A673 (cell line): Measurements from ENCODE around the gene TMEM163. TPM values are rescaled to one million over a fixed set of nuclear protein-coding genes. Genes with fewer than 3 reads are reported as not detected.

Source experiments
- BruUV-seq: library from RNA; stranded (reverse); fragments of 400-500 nt; replicated peaks from 2 replicates; lab custom pipeline; 2021; lab: Mats Ljungman, UMichigan
- CTCF ChIA-PET: fragments of 300-600 bp; sonication (Branson Sonifier 250); formaldehyde crosslinking; loops from one replicate; lab custom pipeline; 2022; ENCODE audit warnings: antibody characterized with exemption; lab: Charles Lee
- POLR2A ChIA-PET: fragments of 300-600 bp; sonication (Branson Sonifier 250); formaldehyde crosslinking; loops from one replicate; lab custom pipeline; 2022; ENCODE audit warnings: antibody characterized with exemption; ENCODE audit not compliant: low non-redundant PET; lab: Charles Lee
- DNase-seq: peaks from one replicate; pipeline ENCODE4 v3.0.0-alpha.2; 2015; ENCODE audit warnings: low spot score
- H3K27ac ChIP-seq: fragments of 200-600 bp; sonication (generic); 2 replicates; pipeline ENCODE4 v1.5.1; 2016; ENCODE audit warnings: mixed run types, low read depth, mild to moderate bottlenecking, mixed read lengths, antibody characterized with exemption, low read length; ENCODE audit not compliant: poor library complexity, severe bottlenecking
- H3K27me3 ChIP-seq: fragments of 200-600 bp; sonication (generic); replicated peaks from 2 replicates; pipeline ENCODE4 v1.6.1; 2017; ENCODE audit warnings: mixed run types, low read depth, mild to moderate bottlenecking, mixed read lengths, antibody characterized with exemption, low read length; ENCODE audit not compliant: insufficient read depth, poor library complexity
- H3K36me3 ChIP-seq: fragments of 200-600 bp; sonication (generic); 2 replicates; pipeline ENCODE4 v1.6.1; 2016; ENCODE audit warnings: mixed run types, mild to moderate bottlenecking, mixed read lengths, antibody characterized with exemption, low read length; ENCODE audit not compliant: insufficient read depth, poor library complexity, severe bottlenecking
- H3K4me1 ChIP-seq: fragments of 200-600 bp; sonication (generic); 2 replicates; pipeline ENCODE4 v1.6.1; 2017; ENCODE audit warnings: mixed run types, mild to moderate bottlenecking, mixed read lengths, antibody characterized with exemption, low read length; ENCODE audit not compliant: insufficient read depth, poor library complexity, severe bottlenecking
- H3K4me3 ChIP-seq: fragments of 200-600 bp; sonication (generic); 2 replicates; pipeline ENCODE4 v1.5.1; 2016; ENCODE audit warnings: low read depth, mixed run types, mild to moderate bottlenecking, mixed read lengths, low read length; ENCODE audit not compliant: poor library complexity, severe bottlenecking
- H3K9me3 ChIP-seq: fragments of 200-600 bp; sonication (generic); 2 replicates; pipeline ENCODE4 v1.6.1; 2016; ENCODE audit warnings: mixed run types, low read depth, mild to moderate bottlenecking, mixed read lengths, antibody characterized with exemption, low read length; ENCODE audit not compliant: poor library complexity, severe bottlenecking
- EZH2 ChIP-seq: fragments of 200-600 bp; sonication (generic); IDR thresholded peaks from 2 replicates; pipeline ENCODE4 v1.6.1; 2017; ENCODE audit warnings: borderline replicate concordance, low read depth, mild to moderate bottlenecking, mixed read lengths, antibody characterized with exemption, low read length; ENCODE audit not compliant: poor library complexity, severe bottlenecking
- intact Hi-C: fragments of 100-400 bp; cut with micrococcal nuclease; formaldehyde crosslinking; loops from one replicate; pipeline ENCODE4 v1.10.0; 2022; ENCODE audit not compliant: unreplicated experiment
- total RNA-seq: library from RNA; stranded (reverse); gene quantifications from 2 replicates; pipeline ENCODE4 v1.2.3, GENCODE V29; 2021
- TF ChIP-seq, protein P1 (sequence below): fragments of 300-800, 200-600 bp; sonication (generic); conservative IDR thresholded peaks from 2 replicates; pipeline ENCODE4 v1.5.1; 2017; ENCODE audit warnings: low read depth, mild to moderate bottlenecking, antibody characterized with exemption, low read length, moderate library complexity, mixed read lengths

The TMEM163 gene
- total RNA-seq, 1 experiment from 2014 or later = not detected

DNA sequence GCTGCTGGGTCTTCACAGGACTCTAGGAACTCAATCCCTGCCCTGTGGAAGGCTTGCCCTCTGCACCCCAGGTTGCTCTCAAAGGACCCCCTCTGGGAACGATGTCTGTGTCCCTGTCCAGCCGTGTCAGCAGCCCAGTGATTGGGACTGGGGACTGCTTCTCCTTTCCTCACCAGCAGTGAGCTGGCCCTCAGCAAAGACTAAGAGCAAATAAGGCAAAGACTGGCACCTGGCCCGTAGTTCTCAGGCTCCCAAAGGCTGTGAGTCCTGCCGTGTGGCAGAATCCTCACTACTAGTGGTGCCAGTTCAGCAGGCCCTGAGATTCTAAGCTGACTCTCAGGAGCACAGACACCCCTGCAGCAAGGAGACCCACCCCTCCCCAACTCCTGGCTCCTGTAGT is 47.8 kb downstream of the TMEM163 start:
- no peak for DNase-seq
- H3K27ac ChIP-seq = no peak overlapping the region
- intact Hi-C loops = no loop called here
- BruUV-seq = no TSS peak
- CTCF ChIA-PET = no interaction called here
- H3K4me3 ChIP-seq = no peak overlapping the region
- H3K4me1 ChIP-seq = no peaks in the 10 kb centered on the region
- TF ChIP-seq EZH2 = no peak
- TF ChIP-seq, protein P1, sequence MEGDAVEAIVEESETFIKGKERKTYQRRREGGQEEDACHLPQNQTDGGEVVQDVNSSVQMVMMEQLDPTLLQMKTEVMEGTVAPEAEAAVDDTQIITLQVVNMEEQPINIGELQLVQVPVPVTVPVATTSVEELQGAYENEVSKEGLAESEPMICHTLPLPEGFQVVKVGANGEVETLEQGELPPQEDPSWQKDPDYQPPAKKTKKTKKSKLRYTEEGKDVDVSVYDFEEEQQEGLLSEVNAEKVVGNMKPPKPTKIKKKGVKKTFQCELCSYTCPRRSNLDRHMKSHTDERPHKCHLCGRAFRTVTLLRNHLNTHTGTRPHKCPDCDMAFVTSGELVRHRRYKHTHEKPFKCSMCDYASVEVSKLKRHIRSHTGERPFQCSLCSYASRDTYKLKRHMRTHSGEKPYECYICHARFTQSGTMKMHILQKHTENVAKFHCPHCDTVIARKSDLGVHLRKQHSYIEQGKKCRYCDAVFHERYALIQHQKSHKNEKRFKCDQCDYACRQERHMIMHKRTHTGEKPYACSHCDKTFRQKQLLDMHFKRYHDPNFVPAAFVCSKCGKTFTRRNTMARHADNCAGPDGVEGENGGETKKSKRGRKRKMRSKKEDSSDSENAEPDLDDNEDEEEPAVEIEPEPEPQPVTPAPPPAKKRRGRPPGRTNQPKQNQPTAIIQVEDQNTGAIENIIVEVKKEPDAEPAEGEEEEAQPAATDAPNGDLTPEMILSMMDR = no peak
- H3K27me3 ChIP-seq = no peaks in the 10 kb centered on the region
- no peaks in the 10 kb centered on the region for H3K36me3 ChIP-seq
- POLR2A ChIA-PET = no interaction called here
- no peaks in the 10 kb centered on the region for H3K9me3 ChIP-seq

DNA sequence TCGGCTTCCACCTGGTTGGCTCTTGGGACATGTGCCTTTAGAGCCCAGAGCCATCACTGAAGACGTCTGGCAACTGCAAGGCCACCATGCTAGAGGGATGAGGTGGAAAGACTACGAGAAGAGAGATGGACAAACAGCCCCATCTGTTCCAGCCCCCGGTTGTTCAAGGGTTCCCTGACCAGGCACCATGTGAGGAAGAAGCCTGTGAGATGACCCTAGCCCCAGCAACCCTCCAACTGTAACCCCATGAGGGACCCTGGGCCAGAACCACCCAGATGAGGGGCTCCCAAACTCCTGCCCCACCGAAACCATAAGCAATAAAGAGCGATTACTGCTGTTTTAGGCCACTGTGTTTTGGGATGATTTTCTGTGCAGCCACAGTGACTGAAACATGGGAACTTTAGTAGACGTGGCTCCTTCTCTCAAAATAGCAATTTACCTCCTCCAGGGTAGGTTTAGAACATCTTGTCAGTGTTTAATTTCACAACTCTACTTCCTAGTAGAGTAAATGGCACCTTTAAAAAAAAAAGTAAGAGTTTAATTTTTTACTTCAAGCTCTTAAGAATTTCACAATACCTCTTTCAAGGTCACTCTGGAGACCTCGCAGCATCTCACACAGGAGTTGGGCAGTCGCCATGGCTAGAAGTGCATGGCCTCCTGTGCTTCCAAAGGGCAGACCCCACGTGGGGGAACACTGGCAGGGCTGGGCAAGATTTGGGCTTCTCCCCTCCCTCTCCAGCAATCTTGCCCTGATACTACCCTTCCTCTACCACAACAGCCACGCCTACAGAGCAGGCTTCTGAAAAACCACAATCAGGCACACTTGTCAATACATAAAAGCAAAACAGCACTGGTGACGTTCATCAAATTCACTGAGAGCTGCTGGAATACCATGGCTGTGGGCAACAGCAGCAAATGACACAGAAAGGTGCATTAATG is 48.8 kb downstream of the TMEM163 start:
- POLR2A ChIA-PET = no interaction called here
- BruUV-seq = no TSS peak
- Histone ChIP-seq H3K36me3 (no peaks in the 10 kb centered on the region), H3K4me1 (no peaks in the 10 kb centered on the region), H3K27ac (no peak overlapping the region), H3K27me3 (no peaks in the 10 kb centered on the region), H3K4me3 (no peak overlapping the region), H3K9me3 (no peaks in the 10 kb centered on the region)
- no peak for DNase-seq
- TF ChIP-seq EZH2 = no peak
- TF ChIP-seq, protein P1 = no peak
- intact Hi-C loops = no loop called here
- CTCF ChIA-PET = no interaction called here

- POLR2A ChIA-PET = no interaction called here
- no peak for DNase-seq
Observed at GRCh38 chr2:134668821-134669220, 50.0 kb downstream of the TMEM163 start.

More at GRCh38 chr2:134668821-134669220, 50.0 kb downstream of the TMEM163 start:
- Histone ChIP-seq H3K4me1 (no peaks in the 10 kb centered on the region), H3K27ac (no peak overlapping the region), H3K36me3 (no peaks in the 10 kb centered on the region), H3K9me3 (no peaks in the 10 kb centered on the region), H3K27me3 (peaks cover 3% of the 10 kb centered on the region), H3K4me3 (no peak overlapping the region)
- intact Hi-C loops = no loop called here
- CTCF ChIA-PET = no interaction called here
- TF ChIP-seq, protein P1 = no peak
- TF ChIP-seq EZH2 = no peak
- no TSS peak for BruUV-seq
